Astrocyte (in vitro differentiated cells and primary cell): Measurements from ENCODE around the gene VPS72. TPM values are rescaled to one million over a fixed set of nuclear protein-coding genes. Genes with fewer than 3 reads are reported as not detected.
"Not testable (repeated sequence)": the region's sequence is repeated elsewhere in the genome, so short reads cannot be mapped to it uniquely, and the experiment has no call there.

Experiments used
- DNase-seq: peaks from one replicate; pipeline ENCODE4 v3.0.0-alpha.2; 2010; ENCODE audit warnings: low read depth
- FAIRE-seq: peaks from 2 replicates; lab custom pipeline; 2011; peaks lifted over from hg19 to GRCh38; lab: Jason Lieb, UNC
- H2AFZ ChIP-seq: 2 replicates; pipeline ENCODE4 v1.6.0; 2012; ENCODE audit warnings: low read depth, low read length, inconsistent platforms
- H3K27ac ChIP-seq: 2 replicates; pipeline ENCODE4 v1.5.1; 2011; ENCODE audit warnings: low read depth, low read length, inconsistent platforms
- H3K27me3 ChIP-seq: 2 replicates; pipeline ENCODE4 v1.6.0; 2011; ENCODE audit warnings: low read length, inconsistent platforms; ENCODE audit not compliant: insufficient read depth
- H3K36me3 ChIP-seq: 2 replicates; pipeline ENCODE4 v1.5.1; 2011; ENCODE audit warnings: low read length, inconsistent platforms; ENCODE audit not compliant: insufficient read depth
- H3K4me1 ChIP-seq: 2 replicates; pipeline ENCODE4 v1.5.1; 2011; ENCODE audit warnings: low read length, inconsistent platforms; ENCODE audit not compliant: insufficient read depth
- H3K4me2 ChIP-seq: 2 replicates; pipeline ENCODE4 v1.6.0; 2012; ENCODE audit warnings: low read length, inconsistent platforms
- H3K4me3 ChIP-seq: 2 replicates; pipeline ENCODE4 v1.5.1; 2011; ENCODE audit warnings: low read depth, mild to moderate bottlenecking, low read length, inconsistent platforms; ENCODE audit not compliant: insufficient read depth
- H3K79me2 ChIP-seq: 2 replicates; pipeline ENCODE4 v1.6.0; 2012; ENCODE audit warnings: mild to moderate bottlenecking, low read length, inconsistent platforms; ENCODE audit not compliant: insufficient read depth
- H3K9ac ChIP-seq: 2 replicates; pipeline ENCODE4 v1.6.0; 2012; ENCODE audit warnings: mild to moderate bottlenecking, low read length, inconsistent platforms
- H3K9me3 ChIP-seq: 2 replicates; pipeline ENCODE4 v1.5.1; 2012; ENCODE audit warnings: low read depth, mild to moderate bottlenecking, low read length, inconsistent platforms; ENCODE audit not compliant: insufficient read depth
- H4K20me1 ChIP-seq: 2 replicates; pipeline ENCODE4 v1.6.0; 2012; ENCODE audit warnings: low read length, inconsistent platforms; ENCODE audit not compliant: insufficient read depth
- H3K27ac Mint-ChIP-seq: one replicate; pipeline ENCODE4 v1.8.0; 2021; ENCODE audit warnings: mild to moderate bottlenecking, mixed read lengths; ENCODE audit not compliant: unreplicated experiment
- H3K27me3 Mint-ChIP-seq: one replicate; pipeline ENCODE4 v1.8.0; 2021; ENCODE audit warnings: low read depth, mixed read lengths; ENCODE audit not compliant: unreplicated experiment
- H3K36me3 Mint-ChIP-seq: one replicate; pipeline ENCODE4 v1.8.0; 2021; ENCODE audit warnings: low read depth, mixed read lengths; ENCODE audit not compliant: unreplicated experiment
- H3K4me1 Mint-ChIP-seq: one replicate; pipeline ENCODE4 v1.8.0; 2021; ENCODE audit warnings: low read depth, mixed read lengths; ENCODE audit not compliant: unreplicated experiment
- H3K4me3 Mint-ChIP-seq: one replicate; pipeline ENCODE4 v1.8.0; 2021; ENCODE audit warnings: mild to moderate bottlenecking, moderate library complexity, mixed read lengths; ENCODE audit not compliant: unreplicated experiment
- H3K9me3 Mint-ChIP-seq: one replicate; pipeline ENCODE4 v1.8.0; 2021; ENCODE audit warnings: mild to moderate bottlenecking, mixed read lengths; ENCODE audit not compliant: unreplicated experiment
- EZH2 ChIP-seq: IDR thresholded peaks from 2 replicates; pipeline ENCODE4 v1.6.1; 2012; ENCODE audit warnings: mild to moderate bottlenecking, low read length, inconsistent platforms; ENCODE audit not compliant: insufficient read depth
- total RNA-seq: library from RNA; stranded (reverse); gene quantifications from 2 replicates; pipeline ENCODE4 v1.2.1, GENCODE V29; 2021
- TF ChIP-seq, protein P1 (sequence below): IDR thresholded peaks from 2 replicates; pipeline ENCODE4 v1.5.1; 2011; ENCODE audit warnings: low read depth, mild to moderate bottlenecking, inconsistent platforms, low read length, moderate library complexity; ENCODE audit not compliant: insufficient read depth

Gene VPS72
- total RNA-seq, 1 donor from 2014 or later = 59.0 TPM

- TF ChIP-seq EZH2 = no peak
- TF ChIP-seq, protein P1, sequence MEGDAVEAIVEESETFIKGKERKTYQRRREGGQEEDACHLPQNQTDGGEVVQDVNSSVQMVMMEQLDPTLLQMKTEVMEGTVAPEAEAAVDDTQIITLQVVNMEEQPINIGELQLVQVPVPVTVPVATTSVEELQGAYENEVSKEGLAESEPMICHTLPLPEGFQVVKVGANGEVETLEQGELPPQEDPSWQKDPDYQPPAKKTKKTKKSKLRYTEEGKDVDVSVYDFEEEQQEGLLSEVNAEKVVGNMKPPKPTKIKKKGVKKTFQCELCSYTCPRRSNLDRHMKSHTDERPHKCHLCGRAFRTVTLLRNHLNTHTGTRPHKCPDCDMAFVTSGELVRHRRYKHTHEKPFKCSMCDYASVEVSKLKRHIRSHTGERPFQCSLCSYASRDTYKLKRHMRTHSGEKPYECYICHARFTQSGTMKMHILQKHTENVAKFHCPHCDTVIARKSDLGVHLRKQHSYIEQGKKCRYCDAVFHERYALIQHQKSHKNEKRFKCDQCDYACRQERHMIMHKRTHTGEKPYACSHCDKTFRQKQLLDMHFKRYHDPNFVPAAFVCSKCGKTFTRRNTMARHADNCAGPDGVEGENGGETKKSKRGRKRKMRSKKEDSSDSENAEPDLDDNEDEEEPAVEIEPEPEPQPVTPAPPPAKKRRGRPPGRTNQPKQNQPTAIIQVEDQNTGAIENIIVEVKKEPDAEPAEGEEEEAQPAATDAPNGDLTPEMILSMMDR = no peak
- no peak overlapping the region for H3K27ac Mint-ChIP-seq
- peaks cover 87% of the 10 kb centered on the region for H4K20me1 ChIP-seq
- H3K4me2 ChIP-seq = no peak overlapping the region
- H3K9me3 ChIP-seq = no peaks in the 10 kb centered on the region
- peak overlapping the region; percentile 19 for H3K27ac ChIP-seq
- H3K9ac ChIP-seq = no peak overlapping the region
- no peak overlapping the region for H2AFZ ChIP-seq
- FAIRE-seq (no peak), DNase-seq (peak; percentile 18)
- H3K36me3 ChIP-seq = peaks cover 4% of the 10 kb centered on the region
- H3K4me3 Mint-ChIP-seq = no peak overlapping the region
- H3K4me1 Mint-ChIP-seq = peaks cover 18% of the 10 kb centered on the region
- no peaks in the 10 kb centered on the region for H3K27me3 Mint-ChIP-seq
- peaks cover 2% of the 10 kb centered on the region for H3K4me1 ChIP-seq
- no peaks in the 10 kb centered on the region for H3K27me3 ChIP-seq
- H3K79me2 ChIP-seq = peaks cover 98% of the 10 kb centered on the region
- H3K36me3 Mint-ChIP-seq = peaks cover 18% of the 10 kb centered on the region
- no peak overlapping the region for H3K4me3 ChIP-seq
- H3K9me3 Mint-ChIP-seq = no peaks in the 10 kb centered on the region
These were observed 20.8 kb upstream of the VPS72 start for GRCh38 chr1:151210830-151211229.

DNA sequence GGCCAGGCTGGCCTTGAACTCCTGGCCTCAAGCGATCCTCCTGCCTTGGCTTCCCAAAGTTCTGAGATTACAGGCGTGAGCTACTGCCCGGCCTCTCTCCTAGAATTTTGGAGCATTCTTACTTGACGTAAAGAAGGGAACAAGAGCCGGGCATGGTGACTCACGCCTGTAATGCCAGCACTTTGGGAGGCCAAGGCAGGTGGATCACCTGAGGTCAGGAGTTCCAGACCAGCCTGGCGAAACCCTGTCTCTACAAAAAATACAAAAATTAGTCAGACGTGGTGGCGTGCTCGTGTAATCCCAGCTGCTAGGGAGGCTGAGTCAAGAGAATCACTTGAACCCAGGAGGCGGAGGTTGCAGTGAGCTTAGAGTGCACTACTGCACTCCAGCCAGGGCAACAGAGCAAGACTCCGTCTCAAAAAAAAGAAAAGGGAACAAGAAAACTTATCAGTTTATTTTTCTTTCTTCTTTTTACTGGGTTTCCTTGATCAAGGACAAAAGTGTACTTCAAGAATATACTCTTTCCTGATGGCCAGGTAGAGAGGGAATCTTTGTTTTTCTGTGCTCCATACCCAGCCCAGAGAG is 15.5 kb upstream of the VPS72 start:
- not testable (repeated sequence) for H3K4me3 ChIP-seq, H3K27ac Mint-ChIP-seq, H3K4me2 ChIP-seq, H2AFZ ChIP-seq, H3K9me3 ChIP-seq, H3K27me3 Mint-ChIP-seq, H3K27me3 ChIP-seq, H3K4me3 Mint-ChIP-seq, DNase-seq, H3K9ac ChIP-seq, H3K9me3 Mint-ChIP-seq, FAIRE-seq, H3K27ac ChIP-seq
- H4K20me1 ChIP-seq = peaks cover 92% of the 10 kb centered on the region
- H3K79me2 ChIP-seq = peaks cover 97% of the 10 kb centered on the region
- peaks cover 13% of the 10 kb centered on the region for H3K36me3 ChIP-seq
- H3K36me3 Mint-ChIP-seq = peaks cover 12% of the 10 kb centered on the region
- peaks cover 15% of the 10 kb centered on the region for H3K4me1 Mint-ChIP-seq
- peaks cover 13% of the 10 kb centered on the region for H3K4me1 ChIP-seq

GRCh38 chr1:151199873-151200581 is 10.0 kb upstream of the VPS72 start:
- no peak for FAIRE-seq
- peak overlapping the region; percentile 97 for H3K27ac ChIP-seq
- H3K4me2 ChIP-seq = peak overlapping the region; percentile 95
- peak; percentile 92 for DNase-seq
- no peaks in the 10 kb centered on the region for H3K9me3 ChIP-seq
- H3K9ac ChIP-seq = peak overlapping the region; percentile 100
- Mint-ChIP-seq H3K27ac (peak overlapping the region; percentile 100), H3K27me3 (no peaks in the 10 kb centered on the region), H3K9me3 (no peaks in the 10 kb centered on the region), H3K4me1 (peaks cover 21% of the 10 kb centered on the region), H3K4me3 (peak overlapping the region; percentile 99), H3K36me3 (peaks cover 6% of the 10 kb centered on the region)
- peaks cover 24% of the 10 kb centered on the region for H3K4me1 ChIP-seq
- peaks cover 63% of the 10 kb centered on the region for H3K79me2 ChIP-seq
- TF ChIP-seq EZH2 = no peak
- H4K20me1 ChIP-seq = peaks cover 54% of the 10 kb centered on the region
- H2AFZ ChIP-seq = no peak overlapping the region
- H3K36me3 ChIP-seq = peaks cover 10% of the 10 kb centered on the region
- peak overlapping the region; percentile 98 for H3K4me3 ChIP-seq
- H3K27me3 ChIP-seq = no peaks in the 10 kb centered on the region
